GM19023 (cell line): ENCODE measurements around the gene KIAA0513.
"Not testable (repeated sequence)": the region's sequence is repeated elsewhere in the genome, so short reads cannot be mapped to it uniquely, and the experiment has no call there.

Source experiments
- ATAC-seq: cut with Tn5 transposase; IDR thresholded peaks from one replicate; pipeline ENCODE4 v1.9.1; 2021; ENCODE audit warnings: mild to moderate bottlenecking, moderate library complexity; ENCODE audit not compliant: unreplicated experiment

Gene KIAA0513

DNA sequence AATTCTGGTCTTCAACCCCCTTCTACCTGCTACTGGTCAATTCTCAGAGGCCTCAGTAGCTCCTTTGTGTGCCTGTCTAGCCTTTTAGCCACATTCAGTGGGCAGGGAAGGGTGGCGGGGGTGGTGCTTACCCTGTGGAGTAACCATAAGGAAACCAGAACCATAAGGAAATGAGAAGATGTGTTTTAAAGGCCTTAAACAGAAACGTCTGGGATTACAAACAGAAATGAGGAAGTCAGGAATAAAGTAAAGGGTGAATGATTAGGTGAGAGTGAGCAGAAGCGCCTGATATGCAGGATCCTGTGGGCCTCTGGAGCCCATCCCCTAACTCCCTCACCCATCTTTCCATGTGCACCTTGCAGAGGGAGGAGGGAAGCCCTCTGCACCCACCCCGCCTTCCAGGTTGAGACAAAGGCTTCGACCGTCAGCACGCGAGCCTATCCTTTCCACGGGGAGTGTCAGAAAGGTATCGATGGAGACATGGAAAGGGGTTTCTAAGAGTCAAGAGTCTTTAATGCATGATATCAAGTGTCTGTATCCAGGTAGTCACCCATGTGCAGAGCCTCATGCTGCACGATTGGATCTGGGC is 20.4 kb downstream of the KIAA0513 start:
- no peak for ATAC-seq

DNA sequence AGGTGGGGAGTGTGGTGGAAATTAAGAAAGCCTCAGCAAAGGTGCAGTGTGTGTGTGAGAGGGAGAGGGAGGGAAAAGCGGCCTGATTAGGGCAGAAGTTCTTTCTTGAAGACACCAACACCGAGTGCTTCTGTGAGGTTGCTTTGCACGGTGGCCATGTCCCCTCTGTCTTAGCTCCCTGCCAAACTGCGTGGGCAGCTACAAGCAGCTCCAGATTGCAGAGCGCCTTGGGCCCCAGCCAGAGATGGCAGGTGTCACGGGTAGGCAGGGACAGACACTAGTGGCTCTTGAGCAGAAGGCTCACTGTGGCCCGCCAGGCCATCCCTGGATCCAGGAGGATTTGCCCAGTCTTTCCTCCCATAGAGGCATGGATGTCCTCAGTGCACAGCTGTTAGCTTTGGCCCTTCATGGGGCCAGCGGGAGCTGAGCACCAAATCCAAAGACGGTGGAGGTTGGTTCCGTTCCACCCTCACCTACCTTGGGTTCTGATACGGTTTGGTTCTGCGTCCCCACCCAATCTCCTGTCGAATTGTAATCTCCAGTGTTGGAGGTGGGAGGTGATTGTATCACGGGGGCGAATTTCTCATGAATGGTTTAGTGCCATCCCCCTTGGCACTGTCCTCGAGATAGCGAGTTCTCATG is 21.4 kb downstream of the KIAA0513 start:
- no peak for ATAC-seq

- no peak for ATAC-seq
Measured at GRCh38 chr16:85049706-85050305, 22.2 kb downstream of the KIAA0513 start.

GRCh38 chr16:85051067-85051581 is 23.5 kb downstream of the KIAA0513 start:
- no peak for ATAC-seq

GRCh38 chr16:85051683-85052082 is 24.1 kb downstream of the KIAA0513 start:
- no peak for ATAC-seq

- ATAC-seq: no peak
Measured at GRCh38 chr16:85052536-85052935, 24.9 kb downstream of the KIAA0513 start.

- ATAC-seq: not testable (repeated sequence)
Measured at GRCh38 chr16:85054321-85054720, 26.7 kb downstream of the KIAA0513 start.

- ATAC-seq: no peak
Measured at GRCh38 chr16:85054948-85055492, 27.4 kb downstream of the KIAA0513 start.

- ATAC-seq: peak; percentile 80
Measured at GRCh38 chr16:85055493-85056210, 28.1 kb downstream of the KIAA0513 start.

- ATAC-seq: no peak
Measured at GRCh38 chr16:85056211-85056748, 28.7 kb downstream of the KIAA0513 start.

- no peak for ATAC-seq
Measured at GRCh38 chr16:85057212-85057889, 29.8 kb downstream of the KIAA0513 start.

GRCh38 chr16:85057948-85058347 is 30.4 kb downstream of the KIAA0513 start:
- ATAC-seq: no peak

DNA sequence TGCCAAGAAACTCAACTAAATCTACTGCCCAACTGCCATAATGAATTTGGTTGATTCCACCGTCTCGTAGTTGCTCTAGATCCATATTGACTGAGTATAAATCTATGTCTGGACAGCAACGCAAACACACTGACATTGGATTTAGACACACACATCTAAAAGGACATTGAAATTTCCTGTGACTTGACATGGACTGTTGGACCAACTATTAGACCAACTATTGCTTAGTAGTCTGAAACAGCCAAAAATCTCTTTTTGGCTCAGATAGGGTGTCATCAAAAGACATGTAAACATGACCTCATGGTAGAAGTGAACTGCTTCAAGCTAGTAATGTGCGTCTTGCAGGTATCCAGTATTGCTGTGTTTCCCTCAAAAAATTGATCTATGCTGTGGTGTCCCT is 31.3 kb downstream of the KIAA0513 start:
- ATAC-seq: no peak

GRCh38 chr16:85061566-85061965 is 34.0 kb downstream of the KIAA0513 start:
- ATAC-seq: no peak

DNA sequence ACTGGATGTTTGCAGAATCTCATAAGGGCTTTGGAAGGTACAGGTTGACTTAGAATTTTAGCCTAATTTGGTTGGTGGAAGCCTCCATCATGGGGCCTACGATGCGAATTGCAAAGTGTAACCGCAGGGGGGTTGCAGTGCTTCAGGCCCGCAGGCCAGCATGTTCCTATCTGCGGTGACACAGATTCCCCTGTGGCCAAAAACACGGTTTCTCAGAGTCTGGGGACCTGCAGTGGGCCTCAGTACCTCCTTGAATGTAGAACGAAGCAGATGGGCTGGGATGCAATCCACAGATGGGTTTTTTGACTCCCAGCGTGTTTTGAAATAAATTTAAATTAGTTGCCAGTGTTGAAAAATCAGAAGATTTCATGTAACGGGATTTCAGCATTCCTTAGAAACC is 34.7 kb downstream of the KIAA0513 start:
- ATAC-seq: no peak

DNA sequence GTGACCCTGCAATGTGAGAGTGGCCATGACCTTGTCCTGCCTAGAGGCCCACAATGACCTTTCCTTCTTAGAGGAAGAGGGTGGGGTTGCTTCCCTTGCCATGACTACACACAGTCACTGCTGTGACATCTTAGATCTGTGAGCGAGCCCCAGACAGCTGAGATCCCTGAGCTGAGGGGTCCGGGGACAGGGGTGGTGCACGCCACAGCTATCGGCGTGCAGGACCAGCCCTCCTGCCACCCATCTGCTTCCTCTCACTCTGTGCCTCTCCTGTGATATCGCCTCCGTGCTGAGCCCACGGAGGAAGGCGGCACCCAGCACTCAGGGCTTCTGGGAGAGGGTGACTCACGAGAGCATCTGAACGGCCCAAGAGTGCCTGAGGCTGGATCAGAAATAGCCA is 35.2 kb downstream of the KIAA0513 start:
- ATAC-seq: no peak

- ATAC-seq: no peak
Measured at GRCh38 chr16:85064186-85064585, 36.6 kb downstream of the KIAA0513 start.

- no peak for ATAC-seq
Measured at GRCh38 chr16:85065099-85065498, 37.5 kb downstream of the KIAA0513 start.

- no peak for ATAC-seq
Measured at GRCh38 chr16:85066346-85066885, 38.8 kb downstream of the KIAA0513 start.

DNA sequence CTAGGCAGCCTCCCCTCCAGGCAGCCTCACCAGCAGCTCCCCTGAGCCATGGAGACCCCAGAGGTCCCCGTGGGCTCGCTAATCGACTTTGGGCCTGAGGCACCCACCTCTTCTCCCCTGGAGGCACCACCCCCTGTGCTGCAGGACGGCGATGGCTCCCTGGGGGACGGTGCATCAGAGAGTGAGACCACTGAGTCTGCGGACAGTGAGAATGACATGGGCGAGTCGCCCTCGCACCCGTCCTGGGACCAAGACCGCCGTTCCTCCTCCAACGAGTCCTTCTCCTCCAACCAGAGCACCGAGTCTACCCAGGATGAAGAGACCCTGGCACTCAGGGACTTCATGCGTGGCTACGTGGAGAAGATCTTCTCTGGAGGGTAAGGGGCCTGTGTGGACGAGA is 39.4 kb downstream of the KIAA0513 start:
- no peak for ATAC-seq
